ELF-1 (cell line): ENCODE results near the gene VPS54.
"Not testable (repeated sequence)": the region's sequence is repeated elsewhere in the genome, so short reads cannot be mapped to it uniquely, and the experiment has no call there.

Experiments
- DNase-seq: peaks from one replicate; pipeline ENCODE4 v3.0.0-alpha.2; 2016; ENCODE audit warnings: low read depth, low spot score

The VPS54 gene

GRCh38 chr2:64024259-64024949 lies 5.2 kb upstream of the VPS54 start:
- DNase-seq, result no peak

- DNase-seq, result peak; percentile 23
These were observed 4.4 kb upstream of the VPS54 start for GRCh38 chr2:64023485-64024258.

GRCh38 chr2:64021578-64021977 lies 2.4 kb upstream of the VPS54 start:
- no peak for DNase-seq

- no peak for DNase-seq
These were observed 824 bp upstream of the VPS54 start for GRCh38 chr2:64019975-64020528.

- DNase-seq, result peak; percentile 47
These were observed 536 bp downstream of the VPS54 start for GRCh38 chr2:64018701-64019082.

GRCh38 chr2:64017811-64018700 lies 1.2 kb downstream of the VPS54 start:
- peak; percentile 29 for DNase-seq

- no peak for DNase-seq
These were observed 3.3 kb downstream of the VPS54 start for GRCh38 chr2:64015898-64016297.

- DNase-seq, result no peak
These were observed 3.8 kb downstream of the VPS54 start for GRCh38 chr2:64015391-64015790.

- no peak for DNase-seq
These were observed 4.6 kb downstream of the VPS54 start for GRCh38 chr2:64014628-64015027.

- no peak for DNase-seq
These were observed 6.2 kb downstream of the VPS54 start for GRCh38 chr2:64013053-64013452.

- no peak for DNase-seq
These were observed 7.1 kb downstream of the VPS54 start for GRCh38 chr2:64012115-64012514.

- DNase-seq, result no peak
These were observed 10.7 kb downstream of the VPS54 start for GRCh38 chr2:64008434-64009009.

GRCh38 chr2:64007924-64008323 lies 11.3 kb downstream of the VPS54 start:
- no peak for DNase-seq

GRCh38 chr2:64005707-64006356 lies 13.4 kb downstream of the VPS54 start:
- DNase-seq, result no peak

- DNase-seq, result no peak
These were observed 16.0 kb downstream of the VPS54 start for GRCh38 chr2:64003239-64003638.

GRCh38 chr2:64001382-64002101 lies 17.7 kb downstream of the VPS54 start:
- no peak for DNase-seq

GRCh38 chr2:64000630-64001381 lies 18.4 kb downstream of the VPS54 start:
- no peak for DNase-seq

GRCh38 chr2:63999049-63999448 lies 20.2 kb downstream of the VPS54 start:
- no peak for DNase-seq

GRCh38 chr2:63996582-63997198 lies 22.5 kb downstream of the VPS54 start:
- DNase-seq, result not testable (repeated sequence)
